ENCODE measurements around the gene COL11A2. TPM values are rescaled to one million over a fixed set of nuclear protein-coding genes. Genes with fewer than 3 reads are reported as not detected.
"Not testable (repeated sequence)": the region's sequence is repeated elsewhere in the genome, so short reads cannot be mapped to it uniquely, and the experiment has no call there.

Gene COL11A2
- total RNA-seq, 4 donors from 2014 or later: 0.23 to 0.61 (median 0.41) TPM

DNA sequence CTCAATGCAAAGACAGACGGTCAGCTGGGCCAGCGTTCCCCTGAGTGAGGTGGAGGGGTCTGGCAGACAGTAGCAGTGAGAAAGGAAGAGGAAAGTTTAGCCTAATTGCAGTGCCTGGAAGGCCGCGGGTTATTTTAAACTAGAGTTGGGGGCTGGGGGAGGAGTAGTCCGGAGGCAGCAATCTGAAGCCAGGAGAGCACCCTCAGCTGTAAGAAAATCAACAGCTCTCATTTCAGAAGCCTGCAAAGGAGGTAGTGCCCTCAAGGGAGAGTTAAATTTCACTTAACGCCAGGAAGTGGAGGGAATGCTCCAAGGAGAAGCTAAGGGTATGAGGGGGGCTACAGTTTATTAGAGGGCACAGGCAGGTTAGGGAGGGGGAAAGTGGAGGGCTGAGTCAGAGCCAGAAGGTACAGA lies 43.0 kb upstream of the COL11A2 start:
- Histone ChIP-seq H3K27ac (no peak overlapping the region), H3K27me3 (peaks cover 0 to 78% (median 3%) of the 10 kb centered on the region in 4 donors), H3K4me3 (no peak overlapping the region), H3K4me1 (no peaks in the 10 kb centered on the region), H3K9me3 (no peaks in the 10 kb centered on the region), H3K36me3 (no peaks in the 10 kb centered on the region)
- no peak for TF ChIP-seq POLR2A (IDR thresholded peaks at IDR 0.05)
- TF ChIP-seq, protein P1, sequence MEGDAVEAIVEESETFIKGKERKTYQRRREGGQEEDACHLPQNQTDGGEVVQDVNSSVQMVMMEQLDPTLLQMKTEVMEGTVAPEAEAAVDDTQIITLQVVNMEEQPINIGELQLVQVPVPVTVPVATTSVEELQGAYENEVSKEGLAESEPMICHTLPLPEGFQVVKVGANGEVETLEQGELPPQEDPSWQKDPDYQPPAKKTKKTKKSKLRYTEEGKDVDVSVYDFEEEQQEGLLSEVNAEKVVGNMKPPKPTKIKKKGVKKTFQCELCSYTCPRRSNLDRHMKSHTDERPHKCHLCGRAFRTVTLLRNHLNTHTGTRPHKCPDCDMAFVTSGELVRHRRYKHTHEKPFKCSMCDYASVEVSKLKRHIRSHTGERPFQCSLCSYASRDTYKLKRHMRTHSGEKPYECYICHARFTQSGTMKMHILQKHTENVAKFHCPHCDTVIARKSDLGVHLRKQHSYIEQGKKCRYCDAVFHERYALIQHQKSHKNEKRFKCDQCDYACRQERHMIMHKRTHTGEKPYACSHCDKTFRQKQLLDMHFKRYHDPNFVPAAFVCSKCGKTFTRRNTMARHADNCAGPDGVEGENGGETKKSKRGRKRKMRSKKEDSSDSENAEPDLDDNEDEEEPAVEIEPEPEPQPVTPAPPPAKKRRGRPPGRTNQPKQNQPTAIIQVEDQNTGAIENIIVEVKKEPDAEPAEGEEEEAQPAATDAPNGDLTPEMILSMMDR (IDR thresholded peaks at IDR 0.05): no peak
- WGBS, 2 donors: 25 to 27% methylated on average over 6 of the region's 6 CpGs
- no peak for DNase-seq
- intact Hi-C loops (cut with DNase I): loop anchor here (10.0 kb wide), 1 partner anchor 230 kb away; the partner anchor contains the start of gene HLA-DOA

DNA sequence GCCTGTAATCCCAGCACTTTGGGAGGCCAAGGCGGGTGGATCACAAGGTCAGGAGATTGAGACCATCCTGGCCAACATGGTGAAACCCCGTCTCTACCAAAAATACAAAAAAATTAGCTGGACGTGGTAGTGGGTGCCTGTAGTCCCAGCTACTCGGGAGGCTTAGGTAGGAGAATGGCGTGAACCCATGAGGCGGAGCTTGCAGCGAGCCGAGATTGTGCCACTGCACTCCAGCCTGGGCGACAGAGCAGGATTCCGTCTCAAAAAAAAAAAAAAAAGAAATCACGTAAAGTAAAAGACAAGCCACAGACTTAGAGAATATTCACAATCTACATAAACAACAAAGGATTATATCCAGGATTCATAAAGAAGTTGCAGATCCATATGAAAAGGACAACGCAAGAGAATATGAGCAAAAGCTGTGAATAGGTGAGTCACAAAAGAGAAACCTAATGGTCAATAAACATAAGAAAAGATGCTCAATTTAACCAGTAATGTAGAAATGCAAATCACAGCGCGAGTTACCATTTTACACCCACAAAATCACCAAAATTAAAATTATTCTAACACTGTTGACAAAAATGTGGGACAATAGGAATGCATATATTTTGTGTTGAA lies 34.3 kb upstream of the COL11A2 start:
- H3K4me3 ChIP-seq; intact Hi-C loops (cut with DNase I); H3K9me3 ChIP-seq; H3K4me1 ChIP-seq; H3K27ac ChIP-seq; H3K36me3 ChIP-seq; DNase-seq: not testable (repeated sequence)
- WGBS, 2 donors: 50 to 56% methylated on average over 14 of the region's 14 CpGs
- H3K27me3 ChIP-seq: peaks cover 0 to 67% (median 0%) of the 10 kb centered on the region in 4 donors

DNA sequence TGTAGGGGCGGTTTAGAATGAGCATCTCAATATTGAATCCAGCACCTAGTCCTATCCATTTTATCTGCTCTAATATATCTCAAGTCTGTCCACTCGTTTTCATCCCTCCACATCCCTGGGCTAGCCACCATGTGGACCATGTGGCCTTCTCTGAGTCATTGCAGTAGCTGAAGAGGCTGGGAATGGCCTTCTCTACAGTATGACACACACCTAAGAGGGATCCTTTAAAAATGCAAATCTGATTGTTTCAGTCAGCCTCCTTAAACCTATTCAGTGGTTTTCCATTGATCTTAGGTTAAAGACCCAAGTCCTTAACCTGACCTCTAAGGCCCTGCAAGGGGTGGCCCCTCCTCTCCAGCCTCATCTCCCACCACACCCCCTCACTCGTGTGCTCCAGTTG lies 25.4 kb upstream of the COL11A2 start:
- Histone ChIP-seq H3K27ac (no peak overlapping the region), H3K4me1 (peaks cover 7 to 16% (median 14%) of the 10 kb centered on the region in 3 donors), H3K9me3 (no peaks in the 10 kb centered on the region), H3K27me3 (peaks cover 0 to 46% (median 0%) of the 10 kb centered on the region in 4 donors), H3K4me3 (no peak overlapping the region), H3K36me3 (no peaks in the 10 kb centered on the region)
- intact Hi-C loops (cut with DNase I): no loop called here
- no peak for DNase-seq
- TF ChIP-seq POLR2A (IDR thresholded peaks at IDR 0.05): no peak
- TF ChIP-seq, protein P1 (IDR thresholded peaks at IDR 0.05): no peak
- 66 to 81% methylated on average over 3 of the region's 3 CpGs for WGBS, 2 donors

DNA sequence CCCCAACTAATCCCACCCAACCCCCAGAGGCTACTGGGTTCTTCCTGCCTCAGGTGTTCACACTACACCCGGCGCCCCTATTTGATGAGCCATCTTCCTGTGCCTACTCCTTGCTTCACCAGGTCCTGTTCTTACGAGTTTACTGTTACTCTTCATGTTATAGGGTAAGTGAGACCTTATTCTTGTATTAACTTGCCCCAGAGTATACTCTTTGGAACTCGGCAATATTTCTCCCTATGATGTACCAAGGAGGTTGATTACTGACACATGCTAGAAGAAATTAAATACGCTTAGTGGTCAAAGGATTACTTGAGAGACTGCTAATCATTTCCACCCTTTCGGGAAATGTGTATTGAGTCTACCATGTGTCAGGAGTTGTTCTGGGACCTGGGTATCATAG lies 25.0 kb upstream of the COL11A2 start:
- no peak for DNase-seq

DNA sequence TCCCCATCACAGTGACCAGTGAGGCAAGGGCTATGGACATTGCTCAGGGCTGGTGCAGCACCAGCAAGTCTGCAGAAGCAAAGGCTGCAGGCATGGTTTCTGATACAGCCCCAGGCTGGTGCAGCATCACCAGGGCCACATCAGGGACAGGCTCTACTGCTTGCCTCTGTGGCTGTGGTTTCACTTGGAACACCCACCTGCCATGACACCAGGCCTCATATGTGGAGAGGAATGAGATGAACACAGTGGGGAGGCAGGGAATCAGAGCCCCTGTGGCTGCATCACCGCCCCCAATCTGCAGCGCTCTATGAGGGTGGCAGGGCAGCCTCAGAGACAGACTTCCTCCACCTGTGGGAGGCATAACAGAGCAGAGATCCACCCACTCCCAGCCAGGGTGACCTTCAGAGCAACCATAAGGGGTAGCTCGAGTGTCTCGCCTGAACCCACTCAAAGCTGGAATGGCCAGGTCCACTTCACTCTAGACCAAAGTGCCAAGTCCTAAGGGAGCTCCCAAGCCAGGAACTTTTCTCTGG lies 23.9 kb upstream of the COL11A2 start:
- H3K4me3 ChIP-seq: no peak overlapping the region
- peaks cover 0 to 32% (median 0%) of the 10 kb centered on the region in 4 donors for H3K27me3 ChIP-seq
- peaks cover 0 to 11% (median 4%) of the 10 kb centered on the region in 3 donors for H3K36me3 ChIP-seq
- intact Hi-C loops (cut with DNase I): no loop called here
- peaks cover 7 to 23% (median 18%) of the 10 kb centered on the region in 3 donors for H3K4me1 ChIP-seq
- DNase-seq: no peak
- WGBS, 2 donors: 86 to 100% methylated on average over 2 of the region's 4 CpGs
- H3K27ac ChIP-seq: no peak overlapping the region
- no peak for TF ChIP-seq POLR2A (IDR thresholded peaks at IDR 0.05)
- TF ChIP-seq, protein P1 (IDR thresholded peaks at IDR 0.05): no peak
- no peaks in the 10 kb centered on the region for H3K9me3 ChIP-seq

More for the DNA sequence above, 25.0 kb upstream of the COL11A2 start:
- peaks cover 0 to under 1% (median 0%) of the 10 kb centered on the region in 3 donors for H3K36me3 ChIP-seq
- H3K4me1 ChIP-seq: peaks cover 7 to 21% (median 18%) of the 10 kb centered on the region in 3 donors
- no peak overlapping the region for H3K4me3 ChIP-seq
- WGBS, 2 donors: 50 to 56% methylated on average over 6 of the region's 6 CpGs
- H3K27me3 ChIP-seq: peaks cover 0 to 42% (median 0%) of the 10 kb centered on the region in 4 donors
- H3K27ac ChIP-seq: no peak overlapping the region
- intact Hi-C loops (cut with DNase I): no loop called here
- TF ChIP-seq, protein P1 (IDR thresholded peaks at IDR 0.05): no peak
- TF ChIP-seq POLR2A (IDR thresholded peaks at IDR 0.05): no peak
- H3K9me3 ChIP-seq: no peaks in the 10 kb centered on the region
